HEK293 (cell line): ENCODE results near the gene MYOM1.

ENCODE experiments used
- CTCF ChIP-seq: fragments of 450-650 bp; formaldehyde crosslinking; IDR thresholded peaks from 2 replicates; pipeline ENCODE4 v1.5.1; 2016; ENCODE audit warnings: missing biosample characterization, missing genetic modification characterization
- ELK4 ChIP-seq: IDR thresholded peaks from 2 replicates; pipeline ENCODE4 v1.6.1; 2011; ENCODE audit warnings: mild to moderate bottlenecking, low read depth, low read length, borderline replicate concordance
- MZF1 ChIP-seq: fragments of 450-650 bp; formaldehyde crosslinking; IDR thresholded peaks from 2 replicates; pipeline ENCODE4 v1.5.1; 2017; ENCODE audit warnings: missing biosample characterization, missing genetic modification characterization, borderline replicate concordance
- ZBTB49 ChIP-seq: fragments of 450-650 bp; formaldehyde crosslinking; IDR thresholded peaks from 2 replicates; pipeline ENCODE4 v1.5.1; 2016; ENCODE audit warnings: missing biosample characterization, missing genetic modification characterization, low read depth
- ZNF48 ChIP-seq: fragments of 450-650 bp; formaldehyde crosslinking; IDR thresholded peaks from 2 replicates; pipeline ENCODE4 v1.5.1; 2016; ENCODE audit warnings: missing biosample characterization, missing genetic modification characterization
- ZNF549 ChIP-seq: fragments of 450-650 bp; IDR thresholded peaks from 2 replicates; pipeline ENCODE4 v1.5.1; 2018; ENCODE audit warnings: missing biosample characterization, missing genetic modification characterization, mild to moderate bottlenecking, inconsistent platforms, moderate library complexity
- ZNF585B ChIP-seq: fragments of 450-650 bp; formaldehyde crosslinking; IDR thresholded peaks from 2 replicates; pipeline ENCODE4 v1.5.1; 2016; ENCODE audit warnings: missing biosample characterization, missing genetic modification characterization

GRCh38 chr18:3217948-3218647 is 1.7 kb downstream of the MYOM1 start:
- TF ChIP-seq ZBTB49 (tag by site-specific recombination): no peak
- no peak for TF ChIP-seq ZNF585B
- TF ChIP-seq ELK4: no peak
- no peak for TF ChIP-seq MZF1 (tag by site-specific recombination)
- no peak for TF ChIP-seq ZNF48
- TF ChIP-seq ZNF549 (tag by site-specific recombination): no peak
- no peak for TF ChIP-seq CTCF (tag by site-specific recombination)
